Fibroblast of mammary gland (primary cell): Measurements from ENCODE around the gene STEAP1.
A peak's percentile ranks its signal among the peaks of the same experiment; 100 is the strongest.
"Not testable (repeated sequence)": the region's sequence is repeated elsewhere in the genome, so short reads cannot be mapped to it uniquely, and the experiment has no call there.

Source experiments
- DNase-seq: peaks from one replicate; pipeline ENCODE4 v3.0.0-alpha.2; 2010; ENCODE audit warnings: low read depth
- H3K4me3 ChIP-seq: 2 replicates; pipeline ENCODE4 v1.5.1; 2011; ENCODE audit warnings: low read depth, mild to moderate bottlenecking, low read length, moderate library complexity; ENCODE audit not compliant: control insufficient read depth
- CTCF ChIP-seq: conservative IDR thresholded peaks from 2 replicates; pipeline ENCODE4 v1.5.1; 2011; ENCODE audit warnings: low read depth, low read length, inconsistent platforms; ENCODE audit not compliant: control insufficient read depth, insufficient read depth

The STEAP1 gene

GRCh38 chr7:90152642-90153253 lies 1.5 kb upstream of the STEAP1 start:
- TF ChIP-seq CTCF = peak; percentile 42
- not testable (repeated sequence) for H3K4me3 ChIP-seq
- DNase-seq = peak; percentile 92

- no peak for TF ChIP-seq CTCF
- DNase-seq = peak; percentile 53
- H3K4me3 ChIP-seq = peak overlapping the region; percentile 71
Observed at GRCh38 chr7:90155206-90155605, 937 bp downstream of the STEAP1 start.

- peak; percentile 76 for DNase-seq
- not testable (repeated sequence) for H3K4me3 ChIP-seq
Observed at GRCh38 chr7:90157331-90157730, 3.1 kb downstream of the STEAP1 start.

GRCh38 chr7:90157761-90158350 lies 3.6 kb downstream of the STEAP1 start:
- DNase-seq = peak; percentile 58

GRCh38 chr7:90163534-90163933 lies 9.3 kb downstream of the STEAP1 start:
- no peak for DNase-seq
- no peak for TF ChIP-seq CTCF
- no peak overlapping the region for H3K4me3 ChIP-seq

More at GRCh38 chr7:90157761-90158350, 3.6 kb downstream of the STEAP1 start:
- not testable (repeated sequence) for H3K4me3 ChIP-seq

- no peak for TF ChIP-seq CTCF
- no peak for DNase-seq
Observed at GRCh38 chr7:90165724-90166123, 11.5 kb downstream of the STEAP1 start.

GRCh38 chr7:90166153-90166552 lies 11.9 kb downstream of the STEAP1 start:
- no peak for DNase-seq
- no peak for TF ChIP-seq CTCF
- H3K4me3 ChIP-seq = no peak overlapping the region

More at GRCh38 chr7:90165724-90166123, 11.5 kb downstream of the STEAP1 start:
- H3K4me3 ChIP-seq = no peak overlapping the region

- DNase-seq = no peak
- no peak for TF ChIP-seq CTCF
- H3K4me3 ChIP-seq = no peak overlapping the region
Observed at GRCh38 chr7:90167361-90167760, 13.1 kb downstream of the STEAP1 start.
